CD1c-positive myeloid dendritic cell (primary cell): Measurements from ENCODE around the gene DCAF11.

Source experiments
- DNase-seq: peaks from one replicate; pipeline ENCODE4 v3.0.0-alpha.2; 2016; ENCODE audit errors: extremely low spot score

The DCAF11 gene

DNA sequence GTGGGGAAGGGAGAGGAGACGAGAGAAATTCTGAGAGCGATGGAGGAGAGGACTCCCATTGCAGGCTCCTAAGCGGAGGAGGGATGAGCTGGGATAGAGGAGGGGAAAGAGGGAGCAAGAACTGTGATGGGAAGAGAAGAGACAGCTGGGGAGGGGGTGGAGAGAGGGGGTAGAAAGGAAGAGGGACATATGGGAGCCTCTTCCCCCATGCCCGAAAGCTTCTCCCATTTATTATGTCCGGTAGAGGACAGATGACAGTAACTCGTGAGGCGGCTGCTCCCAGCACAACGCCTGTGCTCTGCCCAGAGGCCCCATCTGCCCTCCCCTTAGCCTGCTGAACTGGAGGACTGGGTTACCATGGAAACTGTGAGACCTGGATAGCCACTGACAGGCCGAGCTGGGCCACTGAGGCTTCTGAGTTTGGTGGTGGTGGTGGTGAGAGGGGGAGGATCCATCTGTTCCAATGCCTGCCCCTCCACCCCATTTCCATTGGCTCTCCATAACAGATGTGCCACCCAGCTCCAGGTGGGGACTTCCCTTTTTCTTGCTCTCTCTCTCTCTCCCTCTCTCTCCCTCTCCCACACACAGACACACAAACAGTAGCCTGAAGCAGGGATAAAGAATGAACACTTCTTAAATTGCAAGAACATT lies 35.0 kb upstream of the DCAF11 start:
- DNase-seq = no peak

DNA sequence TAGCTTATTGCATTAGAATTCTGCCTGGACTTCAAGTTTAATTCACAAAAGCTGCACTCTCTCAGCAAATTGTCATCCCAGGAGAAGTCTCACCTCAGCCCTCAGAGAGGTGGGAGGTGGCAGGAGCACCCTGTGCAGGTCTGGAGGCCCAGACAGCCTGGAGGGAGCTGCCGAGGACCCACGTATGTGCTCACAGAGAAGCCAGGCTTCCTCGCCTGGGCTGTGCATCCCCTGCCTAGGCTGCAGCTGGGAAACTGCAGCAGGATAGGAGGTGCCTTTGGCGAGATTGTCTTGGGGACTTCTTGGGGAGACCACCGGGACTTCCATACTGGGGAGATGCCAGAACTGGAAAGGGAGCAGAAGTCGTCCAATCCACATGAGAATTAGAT lies 34.4 kb upstream of the DCAF11 start:
- DNase-seq = no peak

DNA sequence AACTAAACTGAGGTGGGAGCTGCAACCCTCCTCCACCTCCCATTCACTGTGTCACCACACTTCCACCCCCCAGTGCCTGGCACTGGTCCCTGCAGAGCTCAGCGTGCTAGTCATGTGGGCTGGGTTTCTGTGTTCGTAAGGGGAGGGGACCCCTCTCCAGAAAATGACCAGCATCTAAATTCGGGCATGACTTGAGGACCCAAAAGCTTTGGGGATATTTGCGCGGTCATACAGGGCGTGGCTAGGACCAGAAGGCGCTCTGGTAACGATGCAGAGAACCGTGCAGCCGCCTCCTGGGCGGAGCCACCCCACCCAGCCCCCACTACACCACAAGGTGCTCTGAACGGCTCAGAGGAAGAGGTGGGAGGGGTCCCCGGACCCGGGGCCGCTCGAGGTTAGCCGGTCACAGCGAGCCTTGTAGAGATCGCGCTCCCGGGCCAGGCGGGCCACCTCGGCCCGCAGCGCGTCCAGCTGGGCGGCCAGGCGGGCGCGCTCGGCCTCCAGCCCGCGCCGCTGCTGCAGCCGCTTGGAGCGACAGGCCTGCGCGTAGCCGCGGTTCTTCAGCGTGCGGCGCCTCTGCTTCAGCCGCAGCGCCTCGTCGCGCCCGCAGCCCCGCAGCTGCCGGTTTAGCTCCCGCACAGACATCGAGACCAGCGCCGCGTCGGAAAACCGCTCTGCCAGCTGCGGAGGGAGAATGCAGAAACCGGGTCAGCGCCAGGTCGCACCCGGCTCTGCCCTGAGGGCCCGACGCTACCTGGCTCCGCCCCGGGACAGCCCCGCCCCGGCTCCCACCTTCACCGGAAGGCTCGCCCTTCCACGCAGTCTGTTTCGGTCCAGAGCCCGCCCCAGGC lies 33.5 kb upstream of the DCAF11 start:
- peak; percentile 41 for DNase-seq

DNA sequence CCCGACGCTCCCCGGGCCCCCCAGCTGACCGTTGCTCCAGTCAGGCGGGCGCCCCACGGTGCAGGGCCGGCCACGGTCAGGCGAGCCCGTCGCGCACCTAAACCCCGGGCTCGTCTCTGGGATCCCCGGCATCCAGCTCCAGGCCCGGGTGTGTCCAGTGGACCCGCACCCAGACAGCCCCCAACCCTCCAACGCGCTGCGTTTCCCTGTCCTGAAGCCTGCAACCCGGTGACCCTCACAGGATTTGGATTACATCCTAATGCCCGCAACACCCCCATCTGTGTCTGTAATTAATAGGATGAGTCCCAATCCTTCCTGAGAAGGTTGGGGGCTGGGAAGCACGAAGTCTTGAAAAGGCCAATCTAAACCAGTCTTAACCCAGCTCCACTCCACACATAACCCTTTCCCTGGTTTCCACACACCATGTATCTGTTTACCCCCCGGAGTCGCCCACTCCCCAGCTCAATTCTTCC lies 32.8 kb upstream of the DCAF11 start:
- no peak for DNase-seq

DNA sequence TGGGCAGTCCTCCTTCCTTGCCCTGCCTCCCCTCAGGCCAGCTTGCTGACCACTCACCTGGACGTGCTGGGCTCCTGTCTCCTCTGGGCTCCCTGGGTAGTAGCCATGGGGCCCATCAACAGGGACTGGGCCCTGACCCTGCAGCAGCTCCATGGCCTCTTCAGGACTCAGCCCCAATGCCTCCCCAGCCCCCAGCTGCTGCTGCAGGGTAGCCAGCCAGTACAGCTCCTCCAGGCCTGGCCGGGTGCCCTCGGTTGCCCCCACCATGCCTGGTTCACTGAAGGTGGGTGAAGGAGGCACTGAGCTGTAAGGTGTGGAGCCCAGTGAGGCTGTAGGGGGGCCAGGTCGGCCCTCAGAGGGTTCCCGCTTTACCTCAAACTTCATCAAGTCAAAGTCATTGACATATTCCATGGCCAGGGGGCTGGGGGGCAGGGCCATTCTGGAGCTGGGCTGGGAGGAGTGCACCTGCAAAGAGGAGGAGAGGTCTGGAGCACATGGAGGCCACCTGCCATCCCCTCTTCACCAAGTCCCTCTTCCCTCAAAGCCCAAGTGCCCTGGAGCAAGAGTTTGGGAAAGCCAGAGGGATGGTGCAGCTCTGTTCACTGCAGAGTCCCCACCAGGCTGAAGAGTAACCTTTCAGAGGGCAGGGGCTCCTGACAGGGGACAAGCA lies 32.0 kb upstream of the DCAF11 start:
- no peak for DNase-seq

DNA sequence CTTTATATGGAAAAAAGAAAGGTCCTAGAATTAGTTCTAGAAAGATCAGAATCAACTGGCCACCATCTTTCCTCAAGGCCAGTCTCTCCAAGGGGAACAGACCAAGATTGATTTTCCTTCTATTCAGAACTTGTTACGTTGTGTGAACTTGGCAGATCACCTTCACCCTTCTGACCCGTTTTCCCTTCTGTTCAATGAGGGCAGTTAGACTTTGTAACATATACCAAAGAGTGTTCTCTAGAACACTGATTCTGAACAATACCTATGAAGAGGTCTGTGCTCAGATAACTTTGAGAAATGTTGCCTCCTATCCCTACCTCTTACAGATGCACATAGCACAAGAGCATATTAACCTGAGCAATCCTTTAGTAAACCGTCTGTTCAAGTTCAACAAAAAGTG lies 31.1 kb upstream of the DCAF11 start:
- DNase-seq = no peak

DNA sequence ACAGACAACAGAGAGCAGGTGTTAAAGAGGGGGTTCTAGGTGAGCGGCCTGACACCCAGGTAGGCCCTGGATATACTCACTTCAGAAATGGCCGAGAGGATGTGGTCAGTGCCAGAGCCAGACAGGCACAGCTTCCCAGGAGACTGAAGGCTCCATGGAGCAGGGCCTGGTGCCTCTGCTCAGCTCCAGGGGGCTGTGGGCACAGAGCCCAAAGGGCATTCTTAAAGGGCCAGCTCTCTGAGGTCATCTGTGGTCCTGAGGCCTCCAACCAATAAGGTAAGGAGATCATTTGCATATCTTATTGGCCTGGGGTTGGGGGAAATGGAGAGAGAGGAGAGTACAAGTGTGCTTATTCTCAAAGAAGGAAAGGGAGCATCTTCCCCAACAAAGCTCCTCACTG lies 30.1 kb upstream of the DCAF11 start:
- no peak for DNase-seq

DNA sequence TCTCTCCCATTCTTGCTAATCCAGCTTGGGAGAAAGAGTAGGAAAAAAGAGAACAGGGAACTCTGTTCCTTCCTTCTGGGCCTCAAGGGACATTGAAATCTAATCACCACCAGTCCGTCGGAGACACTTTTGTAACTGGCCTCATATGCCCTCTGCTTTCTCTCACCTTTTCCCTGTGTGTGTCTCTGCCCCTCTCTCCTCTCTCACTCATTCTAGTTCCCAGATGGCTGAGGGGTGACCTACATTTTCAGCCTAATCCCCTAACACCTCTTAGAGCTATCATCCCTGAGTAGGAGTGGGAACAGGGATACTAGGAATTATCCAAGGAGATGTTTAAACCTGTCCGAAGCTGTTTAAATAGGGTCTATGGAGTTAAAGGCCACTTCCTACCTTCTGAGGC lies 29.4 kb upstream of the DCAF11 start:
- DNase-seq = no peak

DNA sequence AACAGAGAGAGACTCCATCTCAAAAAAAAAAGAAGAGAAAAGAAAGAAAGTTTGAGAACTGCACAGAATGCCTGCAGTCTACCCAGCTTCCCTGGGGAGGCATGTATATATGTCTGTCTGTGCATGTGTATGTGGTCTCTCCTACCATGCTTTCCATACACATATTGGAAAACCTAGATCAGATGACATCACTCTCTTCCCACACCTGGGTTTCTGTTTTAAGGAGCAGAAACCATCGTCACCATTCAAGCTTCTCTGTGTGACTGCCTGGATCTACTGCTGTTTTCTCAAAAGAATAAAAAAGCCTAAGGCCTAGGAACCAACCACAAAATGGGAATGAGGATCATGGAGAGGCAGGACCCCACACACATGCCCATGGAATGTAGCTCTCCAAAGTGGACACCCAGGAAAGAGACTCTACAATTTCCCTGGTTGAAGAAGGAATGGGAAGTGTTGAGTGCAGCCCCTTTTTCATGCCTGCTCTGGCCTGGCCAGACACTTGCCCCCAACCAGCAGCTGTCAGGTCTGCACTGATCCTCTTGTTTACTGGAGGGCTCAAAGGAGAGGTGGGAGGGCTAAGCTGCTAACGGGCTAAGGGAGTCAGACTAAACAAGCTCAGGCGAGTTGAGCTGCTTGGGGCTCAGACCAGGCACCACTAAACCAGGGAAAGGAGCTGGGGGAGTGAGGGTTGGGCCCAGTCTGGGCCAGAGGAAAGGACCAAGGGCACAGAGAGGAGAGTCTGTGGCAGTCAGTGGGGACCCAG lies 28.2 kb upstream of the DCAF11 start:
- no peak for DNase-seq

DNA sequence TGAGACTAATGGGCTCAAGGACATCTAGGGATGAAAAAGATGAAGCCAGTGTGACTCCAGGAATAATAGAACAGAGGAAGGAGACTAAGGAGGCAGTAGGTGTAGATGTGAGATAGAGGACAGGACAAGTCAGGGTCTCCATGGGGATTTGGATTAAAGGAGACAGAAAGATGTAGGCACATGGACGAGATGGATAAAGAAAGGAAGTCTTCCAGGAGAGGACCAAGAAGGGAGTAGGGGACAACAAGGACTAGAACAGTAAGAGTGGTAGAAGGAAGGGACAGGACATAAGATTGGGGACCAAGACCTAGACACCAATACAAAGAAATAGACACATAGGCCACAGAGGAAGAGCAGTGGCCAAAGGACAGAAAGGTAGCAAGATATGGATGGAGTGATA lies 27.6 kb upstream of the DCAF11 start:
- no peak for DNase-seq

DNA sequence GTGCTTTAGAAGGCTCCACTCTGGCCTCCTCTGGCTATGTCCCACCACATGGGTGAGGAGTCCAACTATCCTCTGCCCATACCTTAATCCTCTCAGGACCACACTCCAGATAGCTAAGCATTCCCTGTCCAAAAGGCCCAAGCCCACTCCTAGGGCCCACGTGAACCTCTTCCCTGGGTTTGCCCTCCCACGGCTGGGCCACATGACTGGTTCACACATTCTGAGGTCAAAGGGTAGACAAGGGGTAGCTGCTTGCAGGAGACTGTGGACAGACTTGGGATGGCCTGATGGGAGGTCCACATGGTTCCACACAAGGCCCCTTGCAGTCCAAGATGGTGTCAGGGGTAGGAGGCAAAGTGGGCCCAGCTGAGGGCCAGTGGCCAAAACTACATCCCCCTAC lies 26.5 kb upstream of the DCAF11 start:
- DNase-seq = no peak

DNA sequence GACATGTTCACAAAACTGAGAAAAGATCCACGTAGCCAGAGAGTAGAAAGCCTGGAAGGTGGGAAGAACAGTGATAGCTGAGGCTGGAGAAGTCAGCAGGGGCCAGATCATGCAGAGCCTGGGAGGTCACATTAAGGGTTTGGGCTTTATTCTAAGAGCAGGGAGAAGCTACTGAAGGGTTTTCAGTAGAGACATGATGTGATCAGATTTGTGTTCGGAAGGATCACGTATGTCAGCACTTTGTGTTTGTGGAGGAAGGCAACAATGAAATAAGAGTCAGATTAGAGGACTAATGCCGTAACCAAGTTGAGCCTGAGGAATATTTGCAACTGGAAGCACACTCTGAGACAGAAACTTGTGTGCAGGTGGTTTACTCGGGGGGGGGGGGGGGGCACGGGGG lies 24.7 kb upstream of the DCAF11 start:
- DNase-seq = no peak

DNA sequence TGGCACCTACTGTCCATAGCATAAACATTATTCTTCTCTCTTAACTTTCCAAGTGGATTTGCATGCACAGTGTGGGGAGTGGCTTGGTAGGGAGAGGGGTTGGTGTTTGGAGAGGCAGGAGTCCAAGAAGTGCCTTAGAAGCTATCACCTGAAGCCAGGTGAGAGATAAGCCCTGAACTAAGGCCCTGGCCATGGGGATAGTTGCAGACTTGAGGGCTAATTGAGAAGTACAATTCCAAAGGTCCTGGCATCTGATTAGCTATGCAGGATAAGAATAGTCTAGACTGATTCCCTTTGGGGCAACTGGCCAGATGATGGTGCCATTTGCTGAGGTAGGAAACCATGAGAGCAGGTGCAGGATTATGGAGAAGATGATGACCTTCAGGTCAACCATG lies 22.5 kb upstream of the DCAF11 start:
- DNase-seq = no peak

DNA sequence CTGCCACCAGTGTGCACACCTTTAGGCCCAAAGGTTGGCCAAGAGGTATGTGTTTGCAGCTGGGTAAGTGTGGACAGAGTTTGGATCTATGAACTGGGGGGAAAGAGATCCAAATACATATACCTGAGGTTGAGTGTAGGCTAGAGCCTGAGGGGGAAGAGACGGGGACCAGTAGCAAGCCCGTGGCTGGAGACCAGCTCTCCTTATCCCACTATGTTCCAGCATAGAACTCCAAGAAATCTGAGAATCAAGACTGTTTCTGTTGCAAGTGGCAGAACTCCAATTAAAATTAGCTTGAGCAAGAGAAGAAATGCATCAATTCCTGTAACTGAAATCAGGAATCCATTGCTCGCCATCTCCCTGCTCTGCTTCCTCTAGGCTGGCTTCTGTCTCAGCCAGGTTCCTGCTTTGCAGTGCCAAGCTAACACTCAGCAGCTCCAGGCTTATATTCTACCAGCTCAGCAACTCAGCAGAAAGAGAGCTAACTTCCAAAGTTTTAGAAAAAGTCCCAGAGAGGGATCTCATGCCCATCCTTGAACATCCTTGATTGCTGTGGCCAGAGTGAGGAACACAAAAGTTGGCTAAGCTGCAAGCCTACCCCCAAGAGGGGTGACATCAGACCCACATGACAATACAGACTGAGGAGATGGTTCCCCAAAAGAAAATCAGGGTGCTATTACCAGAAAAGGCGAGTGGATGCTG lies 21.9 kb upstream of the DCAF11 start:
- DNase-seq = peak; percentile 75

DNA sequence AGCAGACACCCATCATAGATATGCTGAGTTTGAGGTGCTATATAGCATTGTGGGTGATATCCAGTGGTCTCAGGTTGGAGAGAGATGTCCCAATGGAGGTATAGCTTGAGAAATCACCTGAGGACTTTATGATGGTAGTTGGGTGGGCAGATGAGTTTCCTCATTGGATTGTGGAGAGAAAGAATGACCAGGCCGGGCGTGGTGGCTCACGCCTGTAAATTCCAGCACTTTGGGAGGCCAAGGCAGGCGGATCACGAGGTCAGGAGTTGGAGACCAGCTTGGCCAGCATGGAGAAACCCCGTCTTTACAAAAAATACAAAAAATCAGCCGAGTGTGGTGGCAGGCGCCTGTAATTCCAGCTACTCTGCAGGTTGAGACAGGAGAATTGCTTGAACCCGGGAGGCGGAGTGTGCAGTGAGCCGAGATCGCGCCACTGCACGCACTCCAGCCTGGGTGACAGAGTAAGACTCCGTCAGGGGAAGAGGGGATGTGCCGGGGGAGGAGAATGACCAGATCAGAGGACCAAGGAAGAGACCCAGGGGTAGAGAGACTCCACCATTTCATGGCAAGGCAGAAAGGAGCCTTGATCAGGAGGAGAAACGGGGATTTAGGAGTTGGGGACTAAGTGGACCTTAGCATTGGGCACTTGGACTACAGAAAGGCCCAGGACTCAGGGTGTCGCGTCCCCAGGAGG lies 21.2 kb upstream of the DCAF11 start:
- DNase-seq = no peak

DNA sequence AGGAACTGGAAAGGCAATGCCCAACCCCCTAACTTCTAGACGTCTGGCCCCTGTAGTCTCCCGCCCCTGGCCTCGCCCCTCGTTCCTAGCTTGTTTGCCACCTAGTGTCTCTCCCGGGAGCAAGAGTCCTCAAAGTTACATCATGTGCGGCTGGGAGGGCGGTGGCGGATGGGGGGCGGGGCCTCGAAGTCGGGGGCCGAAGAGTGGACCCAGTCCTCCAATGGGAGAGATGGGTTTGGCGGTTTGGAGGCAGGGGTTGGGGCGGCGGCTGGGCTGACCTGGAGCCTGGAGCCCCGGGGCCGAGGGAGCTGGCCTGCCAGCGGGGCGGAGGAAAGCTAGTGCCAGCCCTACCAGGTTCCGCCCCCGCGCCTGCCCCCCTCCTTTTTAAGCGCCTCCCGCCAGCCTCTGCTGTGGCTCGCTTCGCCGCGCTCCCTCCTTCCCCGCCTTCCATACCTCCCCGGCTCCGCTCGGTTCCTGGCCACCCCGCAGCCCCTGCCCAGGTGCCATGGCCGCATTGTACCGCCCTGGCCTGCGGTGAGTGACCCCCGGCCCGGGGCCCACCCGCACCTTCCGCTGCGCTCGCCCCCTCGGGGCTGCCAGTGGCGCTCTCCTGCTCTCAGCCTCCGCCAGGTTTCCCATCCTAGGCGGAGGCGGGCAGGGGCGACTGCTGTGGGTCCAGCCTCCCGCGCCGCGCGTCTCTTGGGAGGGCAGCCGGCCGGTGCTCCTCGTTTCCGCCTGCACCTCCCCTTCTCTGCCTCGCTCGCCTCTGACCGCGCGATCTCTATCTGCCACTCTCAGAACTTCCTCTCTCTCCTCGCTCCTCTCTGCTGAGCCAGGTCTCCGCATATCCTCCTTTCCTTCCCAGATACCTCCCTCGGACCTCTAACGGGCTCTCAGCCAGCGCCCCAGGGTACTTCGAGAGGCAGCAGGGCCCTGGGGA lies 20.4 kb upstream of the DCAF11 start, which contains the start of gene PCK2:
Gene PCK2 (plus strand): TSS at position 411 of the 940 bp plus-strand sequence. CDS start 95 bp downstream, at position 506.
- DNase-seq = peak; percentile 85

DNA sequence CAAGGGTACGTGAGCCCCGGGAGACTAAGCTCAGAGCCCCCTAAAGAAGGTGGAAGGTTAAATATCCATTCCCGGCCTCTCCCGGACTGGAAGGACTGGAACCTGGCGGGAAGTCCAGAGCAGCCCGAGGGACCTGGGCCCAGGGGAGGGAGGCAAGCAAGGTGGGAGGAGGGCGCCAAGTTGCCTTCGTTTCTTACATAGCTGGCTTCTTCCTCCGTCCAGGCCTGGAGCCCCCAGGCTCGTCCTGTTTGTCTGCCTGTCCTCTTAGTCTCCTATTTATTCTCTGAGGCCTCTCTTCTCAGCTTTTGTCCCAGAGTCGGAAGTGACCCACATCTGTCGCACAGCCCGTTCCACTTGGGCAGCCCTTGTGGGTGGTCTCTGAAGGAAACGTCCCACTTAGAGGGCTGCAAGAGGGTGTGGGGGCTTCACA lies 19.7 kb upstream of the DCAF11 start:
- no peak for DNase-seq

DNA sequence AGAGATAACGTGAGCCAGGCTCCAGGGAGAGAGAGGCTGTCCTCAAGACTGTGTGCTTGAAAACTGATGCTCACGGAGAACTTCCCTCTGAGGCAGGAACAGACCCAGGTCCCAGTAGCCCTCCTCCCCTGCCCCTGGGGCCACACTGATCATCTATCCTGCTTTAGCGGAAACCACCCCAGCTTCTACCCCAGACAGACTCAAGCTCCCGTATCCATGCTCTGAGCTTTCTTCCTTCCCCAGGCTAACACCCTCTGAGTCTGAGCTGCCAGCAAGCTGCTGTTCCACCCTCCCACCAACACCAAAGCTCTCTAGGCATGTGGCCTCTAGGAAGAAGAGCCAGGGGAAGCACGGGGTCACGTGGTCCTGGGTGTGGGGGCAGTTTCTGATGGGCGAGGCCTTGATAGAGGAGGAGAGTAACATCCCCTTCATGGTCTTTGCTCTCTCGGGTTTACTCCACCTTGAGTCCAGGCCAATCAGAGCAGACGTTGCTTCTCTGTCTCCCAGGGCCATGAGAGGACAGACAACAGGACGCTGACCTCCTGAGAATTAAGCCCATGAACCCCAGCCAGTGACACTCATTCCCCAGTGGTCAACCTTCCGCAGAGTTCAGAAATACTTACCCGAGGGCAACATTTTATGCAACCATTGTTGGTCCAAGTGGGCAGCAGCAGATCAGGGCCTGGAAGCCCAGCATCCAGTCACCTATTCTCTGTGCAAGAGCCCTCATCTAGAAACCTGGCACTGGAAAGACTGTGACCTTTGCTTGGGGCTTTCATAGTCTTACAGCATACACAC lies 19.1 kb upstream of the DCAF11 start:
- peak; percentile 85 for DNase-seq
